Measurements from ENCODE around the gene ASB3. TPM values are rescaled to one million over a fixed set of nuclear protein-coding genes. Genes with fewer than 3 reads are reported as not detected.

ASB3 gene
- total and polyA plus RNA-seq, 9 of the 15 experiments (the other 6 are each of a cell fraction or from before 2014, with no cell fraction given) = 13.6 to 35.3 (median 18.7) TPM

DNA sequence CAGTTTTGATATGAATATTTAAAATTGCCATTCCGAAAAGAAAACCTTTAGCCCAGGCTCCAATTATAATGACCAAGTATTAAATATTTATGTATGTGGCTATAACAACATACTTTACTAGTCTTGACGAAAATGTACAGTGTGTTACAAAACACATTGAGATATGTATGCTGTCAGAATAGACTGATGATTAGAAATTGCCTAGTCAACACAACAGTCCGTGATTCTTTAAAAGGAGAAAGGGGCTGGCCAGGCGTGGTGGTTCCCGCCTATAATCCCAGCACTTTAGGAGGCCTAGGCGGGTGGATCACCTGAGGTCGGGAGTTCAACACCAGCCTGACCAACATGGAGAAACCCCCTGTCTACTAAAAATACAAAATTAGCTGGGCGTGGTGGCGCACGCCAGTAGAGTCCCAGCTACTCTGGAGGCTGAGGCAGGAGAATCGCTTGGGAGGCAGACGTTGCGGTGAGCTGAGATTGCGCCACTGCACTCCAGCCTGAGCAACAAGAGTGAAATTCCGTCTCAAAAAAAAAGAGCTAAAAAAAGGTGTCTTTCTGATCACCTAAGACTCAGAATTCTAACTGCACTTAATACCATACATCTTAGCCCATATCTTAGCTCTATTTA, 17.3 kb downstream of the ASB3 start (continued):
- TF ChIP-seq HDAC1 (IDR thresholded peaks at IDR 0.05) = 0 out of 4 replicates have a peak, but pooled peaks of 1 of the 2 experiments have one; percentile 35
- no peak for TF ChIP-seq SMC3 (conservative IDR thresholded peaks at IDR 0.05; ENCODE audit: insufficient read depth, low read depth, low read length)
- TF ChIP-seq, protein P1, sequence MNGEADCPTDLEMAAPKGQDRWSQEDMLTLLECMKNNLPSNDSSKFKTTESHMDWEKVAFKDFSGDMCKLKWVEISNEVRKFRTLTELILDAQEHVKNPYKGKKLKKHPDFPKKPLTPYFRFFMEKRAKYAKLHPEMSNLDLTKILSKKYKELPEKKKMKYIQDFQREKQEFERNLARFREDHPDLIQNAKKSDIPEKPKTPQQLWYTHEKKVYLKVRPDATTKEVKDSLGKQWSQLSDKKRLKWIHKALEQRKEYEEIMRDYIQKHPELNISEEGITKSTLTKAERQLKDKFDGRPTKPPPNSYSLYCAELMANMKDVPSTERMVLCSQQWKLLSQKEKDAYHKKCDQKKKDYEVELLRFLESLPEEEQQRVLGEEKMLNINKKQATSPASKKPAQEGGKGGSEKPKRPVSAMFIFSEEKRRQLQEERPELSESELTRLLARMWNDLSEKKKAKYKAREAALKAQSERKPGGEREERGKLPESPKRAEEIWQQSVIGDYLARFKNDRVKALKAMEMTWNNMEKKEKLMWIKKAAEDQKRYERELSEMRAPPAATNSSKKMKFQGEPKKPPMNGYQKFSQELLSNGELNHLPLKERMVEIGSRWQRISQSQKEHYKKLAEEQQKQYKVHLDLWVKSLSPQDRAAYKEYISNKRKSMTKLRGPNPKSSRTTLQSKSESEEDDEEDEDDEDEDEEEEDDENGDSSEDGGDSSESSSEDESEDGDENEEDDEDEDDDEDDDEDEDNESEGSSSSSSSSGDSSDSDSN (IDR thresholded peaks at IDR 0.05; ENCODE audit: borderline replicate concordance in 1 of 2, low read depth in 2 of 2, low read length in 2 of 2) = no peak
- TF ChIP-seq SAP30 (IDR thresholded peaks at IDR 0.05; ENCODE audit: borderline replicate concordance, insufficient read depth, low read depth, low read length, poor library complexity, severe bottlenecking) = no peak
- TF ChIP-seq ZNF217 (CRISPR knock-in tag; IDR thresholded peaks at IDR 0.05) = no peak
- no peak for TF ChIP-seq HNRNPUL1 (IDR thresholded peaks at IDR 0.05; ENCODE audit: low read length)
- no peak for TF ChIP-seq BRF1 (IDR thresholded peaks at IDR 0.05; ENCODE audit: borderline replicate concordance, extremely low read depth, insufficient read length)
- peak; percentile 78 for TF ChIP-seq HNRNPLL (IDR thresholded peaks at IDR 0.05; ENCODE audit: low read depth, low read length, poor library complexity, severe bottlenecking)
- peak; percentile 15 for TF ChIP-seq ARID1B (IDR thresholded peaks at IDR 0.05)
- no peak for TF ChIP-seq CCNT2 (IDR thresholded peaks at IDR 0.05; ENCODE audit: borderline replicate concordance, extremely low read depth, insufficient read length, low read depth, low read length)
- TF ChIP-seq, protein P2, sequence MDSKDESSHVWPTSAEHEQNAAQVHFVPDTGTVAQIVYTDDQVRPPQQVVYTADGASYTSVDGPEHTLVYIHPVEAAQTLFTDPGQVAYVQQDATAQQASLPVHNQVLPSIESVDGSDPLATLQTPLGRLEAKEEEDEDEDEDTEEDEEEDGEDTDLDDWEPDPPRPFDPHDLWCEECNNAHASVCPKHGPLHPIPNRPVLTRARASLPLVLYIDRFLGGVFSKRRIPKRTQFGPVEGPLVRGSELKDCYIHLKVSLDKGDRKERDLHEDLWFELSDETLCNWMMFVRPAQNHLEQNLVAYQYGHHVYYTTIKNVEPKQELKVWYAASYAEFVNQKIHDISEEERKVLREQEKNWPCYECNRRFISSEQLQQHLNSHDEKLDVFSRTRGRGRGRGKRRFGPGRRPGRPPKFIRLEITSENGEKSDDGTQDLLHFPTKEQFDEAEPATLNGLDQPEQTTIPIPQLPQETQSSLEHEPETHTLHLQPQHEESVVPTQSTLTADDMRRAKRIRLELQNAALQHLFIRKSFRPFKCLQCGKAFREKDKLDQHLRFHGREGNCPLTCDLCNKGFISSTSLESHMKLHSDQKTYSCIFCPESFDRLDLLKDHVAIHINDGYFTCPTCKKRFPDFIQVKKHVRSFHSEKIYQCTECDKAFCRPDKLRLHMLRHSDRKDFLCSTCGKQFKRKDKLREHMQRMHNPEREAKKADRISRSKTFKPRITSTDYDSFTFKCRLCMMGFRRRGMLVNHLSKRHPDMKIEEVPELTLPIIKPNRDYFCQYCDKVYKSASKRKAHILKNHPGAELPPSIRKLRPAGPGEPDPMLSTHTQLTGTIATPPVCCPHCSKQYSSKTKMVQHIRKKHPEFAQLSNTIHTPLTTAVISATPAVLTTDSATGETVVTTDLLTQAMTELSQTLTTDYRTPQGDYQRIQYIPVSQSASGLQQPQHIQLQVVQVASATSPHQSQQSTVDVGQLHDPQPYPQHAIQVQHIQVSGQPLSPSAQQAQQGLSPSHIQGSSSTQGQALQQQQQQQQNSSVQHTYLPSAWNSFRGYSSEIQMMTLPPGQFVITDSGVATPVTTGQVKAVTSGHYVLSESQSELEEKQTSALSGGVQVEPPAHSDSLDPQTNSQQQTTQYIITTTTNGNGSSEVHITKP (IDR thresholded peaks at IDR 0.05; ENCODE audit: partially characterized antibody) = no peak
- no peak for TF ChIP-seq ZNF57 (CRISPR knock-in tag; IDR thresholded peaks at IDR 0.05)
- TF ChIP-seq ZNF121 (CRISPR knock-in tag; conservative IDR thresholded peaks at IDR 0.05) = no peak
- TF ChIP-seq ZNF224 (CRISPR knock-in tag; IDR thresholded peaks at IDR 0.05) = no peak
